LNCAP (cell line): ENCODE measurements around the gene KCNMA1.

Experiments
- CTCF ChIP-seq: fragments of 450-650 bp; IDR thresholded peaks from 2 replicates; pipeline ENCODE4 v1.5.1; 2017; ENCODE audit warnings: mild to moderate bottlenecking

The KCNMA1 gene

GRCh38 chr10:77249901-77250459 lies 387.6 kb downstream of the KCNMA1 start:
- TF ChIP-seq CTCF = no peak

- TF ChIP-seq CTCF = no peak
Measured at GRCh38 chr10:77248104-77248790, 389.4 kb downstream of the KCNMA1 start.

GRCh38 chr10:77247031-77247990 lies 390.3 kb downstream of the KCNMA1 start:
- TF ChIP-seq CTCF = no peak

DNA sequence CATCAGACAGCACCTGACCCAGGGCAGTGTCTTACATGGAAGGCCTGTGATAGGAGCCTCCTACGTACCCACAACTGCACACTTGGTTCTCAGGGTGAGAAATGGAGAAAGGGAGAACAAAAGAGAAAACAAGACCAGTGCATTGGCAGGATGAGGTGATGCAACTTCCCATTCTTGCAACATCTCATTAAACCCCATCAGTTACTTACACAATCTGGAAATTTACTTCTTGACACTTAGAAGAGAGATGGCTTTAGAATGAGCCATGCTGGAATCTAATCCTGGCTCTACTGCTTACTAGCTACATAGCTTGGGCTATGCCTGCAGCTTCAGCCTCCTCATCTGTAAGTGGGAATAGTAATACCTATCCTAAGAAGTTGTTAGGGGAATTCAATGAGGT lies 391.7 kb downstream of the KCNMA1 start:
- TF ChIP-seq CTCF = no peak

DNA sequence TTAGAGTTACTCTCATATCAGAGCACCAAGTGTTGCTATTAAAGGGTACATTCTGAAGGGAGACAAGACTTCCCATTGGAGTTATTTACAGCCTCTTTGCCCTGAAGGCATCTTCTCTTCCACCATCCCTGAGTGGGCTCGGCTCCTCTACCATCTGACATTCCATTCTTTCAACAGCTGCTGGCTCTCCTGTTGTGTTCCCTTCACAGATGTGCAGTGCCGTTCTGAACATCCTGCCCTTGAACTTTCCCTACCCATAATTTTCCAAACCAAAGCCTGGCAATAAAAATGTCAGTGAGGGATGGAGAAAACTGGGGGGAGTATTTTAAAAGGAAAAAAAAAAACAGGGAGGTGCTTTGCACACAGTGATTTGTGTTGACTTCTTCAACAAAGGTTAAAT lies 392.9 kb downstream of the KCNMA1 start:
- TF ChIP-seq CTCF = no peak

GRCh38 chr10:77244286-77244685 lies 393.3 kb downstream of the KCNMA1 start:
- TF ChIP-seq CTCF = no peak

DNA sequence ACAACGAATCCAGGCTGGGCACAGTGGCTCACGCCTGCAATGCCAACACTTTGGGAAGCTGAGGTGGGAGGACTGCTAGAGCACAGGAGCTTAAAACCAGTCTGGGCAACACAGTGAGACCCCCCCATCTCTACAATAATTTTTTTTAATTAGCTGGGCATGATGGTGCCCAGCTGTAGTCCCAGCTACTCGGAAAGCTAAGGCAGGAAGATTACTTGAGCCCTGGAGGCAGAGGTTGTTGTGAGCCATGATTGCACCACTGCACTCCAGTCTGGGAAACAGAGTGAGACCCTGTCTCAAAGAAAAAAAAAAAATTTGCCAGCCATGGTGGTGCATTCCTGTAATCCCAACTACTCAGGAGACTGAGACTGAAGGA lies 396.3 kb downstream of the KCNMA1 start:
- TF ChIP-seq CTCF = no peak
